Endodermal cell (in vitro differentiated cells): ENCODE data around the gene CACNA1H. TPM values are rescaled to one million over a fixed set of nuclear protein-coding genes. Genes with fewer than 3 reads are reported as not detected.

Source experiments
- DNase-seq: peaks from one replicate; pipeline ENCODE4 v3.0.0-alpha.2; 2017
- H3K27ac ChIP-seq: 2 replicates; pipeline ENCODE4 v1.5.1; 2013; ENCODE audit warnings: mild to moderate bottlenecking, low read depth, low read length, moderate library complexity
- H3K27me3 ChIP-seq: 2 replicates; pipeline ENCODE4 v1.6.1; 2013; ENCODE audit warnings: mild to moderate bottlenecking, low read length, moderate library complexity; ENCODE audit not compliant: insufficient read depth, control insufficient read depth, poor library complexity, severe bottlenecking
- H3K36me3 ChIP-seq: 2 replicates; pipeline ENCODE4 v1.7.0; 2013; ENCODE audit warnings: mild to moderate bottlenecking, low read length, moderate library complexity; ENCODE audit not compliant: control insufficient read depth, insufficient read depth
- H3K4me1 ChIP-seq: one replicate; pipeline ENCODE4 v1.7.0; 2013; ENCODE audit warnings: low read length; ENCODE audit not compliant: control insufficient read depth, insufficient read depth
- H3K4me3 ChIP-seq: 2 replicates; pipeline ENCODE4 v1.5.1; 2013; ENCODE audit warnings: mild to moderate bottlenecking, low read length, moderate library complexity
- H3K9ac ChIP-seq: 2 replicates; pipeline ENCODE4 v1.6.1; 2013; ENCODE audit warnings: mild to moderate bottlenecking, low read length, moderate library complexity; ENCODE audit not compliant: poor library complexity, severe bottlenecking; ENCODE audit errors: extremely low read depth
- H3K9me3 ChIP-seq: 2 replicates; pipeline ENCODE4 v1.6.1; 2013; ENCODE audit warnings: mild to moderate bottlenecking, low read length, moderate library complexity; ENCODE audit not compliant: control insufficient read depth
- H3K27ac Mint-ChIP-seq: 2 replicates; pipeline ENCODE4 v1.8.0; 2020; ENCODE audit warnings: mixed read lengths
- H3K27me3 Mint-ChIP-seq: 2 replicates; pipeline ENCODE4 v1.8.0; 2021; ENCODE audit warnings: mild to moderate bottlenecking, mixed read lengths; ENCODE audit not compliant: insufficient read depth
- H3K36me3 Mint-ChIP-seq: 2 replicates; pipeline ENCODE4 v1.8.0; 2020; ENCODE audit warnings: low read depth, mixed read lengths
- H3K4me1 Mint-ChIP-seq: 2 replicates; pipeline ENCODE4 v1.8.0; 2020; ENCODE audit warnings: mixed read lengths
- H3K4me3 Mint-ChIP-seq: 2 replicates; pipeline ENCODE4 v1.8.0; 2020; ENCODE audit warnings: mild to moderate bottlenecking, moderate library complexity, mixed read lengths
- H3K9me3 Mint-ChIP-seq: 2 replicates; pipeline ENCODE4 v1.8.0; 2020; ENCODE audit warnings: mild to moderate bottlenecking, mixed read lengths
- whole genome bisulfite sequencing, 2 experiments: methylation state at CpG; one replicate each; pipeline versions ENCODE4 v1.1.5 to v1.1.7; 2013; ENCODE audit warnings: missing lambda C conversion rate in 2 of 2, mixed read lengths in 1 of 2; ENCODE audit not compliant: insufficient coverage in 1 of 2, insufficient read length in 1 of 2; 5-methylcytosine and 5-hydroxymethylcytosine counted together
- total RNA-seq, 2 donors: library from RNA; stranded (reverse); fragmentation: NEBNext Ultra II Directional in 1 of 2; extraction: Animal tissue kit (Norgen Biotek cat#: 25700) in 1 of 2; gene quantifications; 2 replicates in 1 of 2; 3 replicates in 1 of 2; pipeline ENCODE4 v1.2.1, GENCODE V29; 2021
- TF ChIP-seq, protein P1 (sequence below): fragments of 200-600 bp; sonication (generic); conservative IDR thresholded peaks from 2 replicates; pipeline ENCODE4 v1.5.0; 2021; ENCODE audit warnings: antibody characterized with exemption, mild to moderate bottlenecking

CACNA1H gene
- total RNA-seq, 2 donors from 2014 or later: 31.6 to 45.0 TPM

- no peak overlapping the region for H3K9ac ChIP-seq
- H3K4me3 Mint-ChIP-seq: no peak overlapping the region
- no peaks in the 10 kb centered on the region for H3K9me3 Mint-ChIP-seq
- no peaks in the 10 kb centered on the region for H3K27me3 ChIP-seq
- no peak overlapping the region for H3K4me3 ChIP-seq
- H3K27ac Mint-ChIP-seq: no peak overlapping the region
- no peaks in the 10 kb centered on the region for H3K36me3 ChIP-seq
- no peaks in the 10 kb centered on the region for H3K4me1 Mint-ChIP-seq
- WGBS, 2 experiments: 95 to 97% methylated on average over 24 of the region's 24 CpGs
- H3K27me3 Mint-ChIP-seq: no peaks in the 10 kb centered on the region
- no peak overlapping the region for H3K27ac ChIP-seq
- peaks cover 8% of the 10 kb centered on the region for H3K36me3 Mint-ChIP-seq
- H3K4me1 ChIP-seq: no peaks in the 10 kb centered on the region
- DNase-seq: no peak
- TF ChIP-seq, protein P1, sequence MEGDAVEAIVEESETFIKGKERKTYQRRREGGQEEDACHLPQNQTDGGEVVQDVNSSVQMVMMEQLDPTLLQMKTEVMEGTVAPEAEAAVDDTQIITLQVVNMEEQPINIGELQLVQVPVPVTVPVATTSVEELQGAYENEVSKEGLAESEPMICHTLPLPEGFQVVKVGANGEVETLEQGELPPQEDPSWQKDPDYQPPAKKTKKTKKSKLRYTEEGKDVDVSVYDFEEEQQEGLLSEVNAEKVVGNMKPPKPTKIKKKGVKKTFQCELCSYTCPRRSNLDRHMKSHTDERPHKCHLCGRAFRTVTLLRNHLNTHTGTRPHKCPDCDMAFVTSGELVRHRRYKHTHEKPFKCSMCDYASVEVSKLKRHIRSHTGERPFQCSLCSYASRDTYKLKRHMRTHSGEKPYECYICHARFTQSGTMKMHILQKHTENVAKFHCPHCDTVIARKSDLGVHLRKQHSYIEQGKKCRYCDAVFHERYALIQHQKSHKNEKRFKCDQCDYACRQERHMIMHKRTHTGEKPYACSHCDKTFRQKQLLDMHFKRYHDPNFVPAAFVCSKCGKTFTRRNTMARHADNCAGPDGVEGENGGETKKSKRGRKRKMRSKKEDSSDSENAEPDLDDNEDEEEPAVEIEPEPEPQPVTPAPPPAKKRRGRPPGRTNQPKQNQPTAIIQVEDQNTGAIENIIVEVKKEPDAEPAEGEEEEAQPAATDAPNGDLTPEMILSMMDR: no peak
- no peaks in the 10 kb centered on the region for H3K9me3 ChIP-seq
Observed at GRCh38 chr16:1217526-1217925, 64.6 kb downstream of the CACNA1H start.

GRCh38 chr16:1218061-1218929 lies 65.4 kb downstream of the CACNA1H start:
- no peak overlapping the region for H3K4me3 ChIP-seq
- no peak overlapping the region for H3K9ac ChIP-seq
- Mint-ChIP-seq H3K4me3 (no peak overlapping the region), H3K4me1 (no peaks in the 10 kb centered on the region), H3K27ac (no peak overlapping the region), H3K9me3 (no peaks in the 10 kb centered on the region), H3K36me3 (peaks cover 8% of the 10 kb centered on the region), H3K27me3 (no peaks in the 10 kb centered on the region)
- no peaks in the 10 kb centered on the region for H3K36me3 ChIP-seq
- TF ChIP-seq, protein P1: no peak
- H3K27me3 ChIP-seq: no peaks in the 10 kb centered on the region
- H3K9me3 ChIP-seq: no peaks in the 10 kb centered on the region
- no peak overlapping the region for H3K27ac ChIP-seq
- 92 to 94% methylated on average over 33 to 48 of the region's 49 CpGs for WGBS, 2 experiments
- H3K4me1 ChIP-seq: no peaks in the 10 kb centered on the region
- DNase-seq: no peak

- Mint-ChIP-seq H3K4me3 (no peak overlapping the region), H3K9me3 (no peaks in the 10 kb centered on the region), H3K4me1 (no peaks in the 10 kb centered on the region), H3K36me3 (peaks cover 8% of the 10 kb centered on the region), H3K27ac (no peak overlapping the region), H3K27me3 (no peaks in the 10 kb centered on the region)
- 92 to 93% methylated on average over 11 to 24 of the region's 24 CpGs for WGBS, 2 experiments
- no peaks in the 10 kb centered on the region for H3K9me3 ChIP-seq
- no peaks in the 10 kb centered on the region for H3K27me3 ChIP-seq
- TF ChIP-seq, protein P1: no peak
- H3K36me3 ChIP-seq: no peaks in the 10 kb centered on the region
- H3K27ac ChIP-seq: no peak overlapping the region
- H3K4me3 ChIP-seq: no peak overlapping the region
- DNase-seq: no peak
- no peaks in the 10 kb centered on the region for H3K4me1 ChIP-seq
- no peak overlapping the region for H3K9ac ChIP-seq
Observed at GRCh38 chr16:1218930-1219611, 66.2 kb downstream of the CACNA1H start.
